Fibroblast of skin of back (primary cell): ENCODE results near the gene SLC39A1.
A peak's percentile ranks its signal among the peaks of the same experiment; 100 is the strongest.
"Not testable (repeated sequence)": the region's sequence is repeated elsewhere in the genome, so short reads cannot be mapped to it uniquely, and the experiment has no call there.

Experiments
- DNase-seq: peaks from one replicate; pipeline ENCODE4 v3.0.0-alpha.2; 2013

SLC39A1 gene

DNA sequence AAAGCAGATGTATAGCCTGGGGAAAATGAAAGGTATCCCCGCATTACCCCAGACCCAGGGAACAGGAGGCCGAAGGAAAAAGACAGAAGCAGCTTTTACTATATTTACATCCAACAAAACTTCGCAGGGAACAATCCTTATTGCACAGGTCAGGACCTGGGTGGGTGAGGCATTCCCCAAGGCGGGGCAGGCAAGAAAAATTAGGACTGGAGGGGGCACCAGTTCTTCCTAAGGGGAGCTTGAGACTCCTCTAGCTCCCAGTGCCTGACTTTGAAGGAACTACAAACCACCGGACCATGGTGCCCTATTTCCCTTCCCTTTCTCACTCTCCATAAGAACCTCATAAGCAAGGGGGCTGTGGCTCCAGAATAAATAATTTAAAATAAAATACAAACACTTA, 33.9 kb downstream of the SLC39A1 start:
- DNase-seq, result no peak

DNA sequence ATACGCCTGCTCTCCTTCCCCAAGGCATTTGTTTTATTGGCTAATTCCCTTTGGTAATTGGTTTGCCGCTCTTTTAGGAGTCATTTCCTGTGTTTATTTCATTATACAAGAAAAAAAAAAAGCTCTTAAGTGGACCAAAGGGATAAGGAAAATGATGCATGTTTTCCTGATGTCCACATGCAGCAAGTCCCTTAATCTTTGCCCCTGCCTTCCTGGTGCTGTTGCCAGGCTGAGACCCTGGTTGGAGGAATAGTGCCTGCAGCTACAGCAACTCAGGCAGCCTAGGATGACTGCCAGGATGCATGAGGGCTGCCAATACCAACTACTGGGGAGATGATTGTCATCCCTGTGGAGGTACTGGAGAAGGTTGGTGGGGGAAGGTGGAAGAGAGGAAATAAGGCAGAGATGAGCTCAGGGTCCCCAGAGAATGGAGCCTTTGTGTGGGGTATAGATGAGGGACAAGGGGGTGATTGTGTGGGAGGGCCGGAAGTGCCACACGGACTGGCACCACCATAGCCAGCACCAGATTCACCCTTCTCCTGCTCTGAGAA, 34.5 kb downstream of the SLC39A1 start:
- DNase-seq, result no peak

DNA sequence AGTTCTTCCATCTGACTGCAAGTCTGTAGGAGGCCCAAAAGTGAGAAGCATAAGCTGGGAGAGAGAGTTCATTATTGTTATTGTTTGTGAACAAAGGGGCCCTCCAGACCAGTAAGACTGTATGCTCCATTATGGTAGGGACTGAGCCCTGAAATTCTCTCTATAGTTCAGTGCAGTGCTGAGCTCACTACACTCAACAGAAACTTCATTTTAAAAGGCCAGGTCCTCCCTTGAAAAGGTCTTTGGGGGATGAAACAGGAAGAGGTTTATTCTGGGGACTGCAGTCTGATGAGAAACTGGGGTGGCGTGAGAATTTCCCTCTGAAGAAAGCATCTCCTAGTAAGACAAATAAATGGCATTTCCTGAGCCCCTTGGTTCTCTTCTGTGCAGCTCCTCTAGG, 35.1 kb downstream of the SLC39A1 start:
- no peak for DNase-seq

DNA sequence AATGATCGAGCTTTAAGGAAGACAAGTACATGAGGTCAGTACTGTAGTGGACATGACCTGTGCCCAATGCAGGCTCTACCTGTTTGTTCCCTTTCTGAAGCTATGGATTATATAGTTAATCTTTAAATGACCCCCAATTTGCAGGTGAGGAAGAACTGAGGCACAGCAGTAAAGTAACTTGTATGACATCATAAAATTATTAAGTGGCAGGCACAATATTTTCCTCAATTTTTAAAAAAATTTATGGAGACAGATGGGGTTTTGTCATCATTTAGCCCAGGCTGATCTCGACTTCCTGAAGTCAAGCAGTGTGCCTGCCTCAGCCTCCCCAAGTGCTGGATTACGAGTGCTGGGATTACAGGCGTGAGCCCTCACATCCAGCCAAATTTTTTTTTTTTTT, 36.9 kb downstream of the SLC39A1 start:
- DNase-seq, result no peak

DNA sequence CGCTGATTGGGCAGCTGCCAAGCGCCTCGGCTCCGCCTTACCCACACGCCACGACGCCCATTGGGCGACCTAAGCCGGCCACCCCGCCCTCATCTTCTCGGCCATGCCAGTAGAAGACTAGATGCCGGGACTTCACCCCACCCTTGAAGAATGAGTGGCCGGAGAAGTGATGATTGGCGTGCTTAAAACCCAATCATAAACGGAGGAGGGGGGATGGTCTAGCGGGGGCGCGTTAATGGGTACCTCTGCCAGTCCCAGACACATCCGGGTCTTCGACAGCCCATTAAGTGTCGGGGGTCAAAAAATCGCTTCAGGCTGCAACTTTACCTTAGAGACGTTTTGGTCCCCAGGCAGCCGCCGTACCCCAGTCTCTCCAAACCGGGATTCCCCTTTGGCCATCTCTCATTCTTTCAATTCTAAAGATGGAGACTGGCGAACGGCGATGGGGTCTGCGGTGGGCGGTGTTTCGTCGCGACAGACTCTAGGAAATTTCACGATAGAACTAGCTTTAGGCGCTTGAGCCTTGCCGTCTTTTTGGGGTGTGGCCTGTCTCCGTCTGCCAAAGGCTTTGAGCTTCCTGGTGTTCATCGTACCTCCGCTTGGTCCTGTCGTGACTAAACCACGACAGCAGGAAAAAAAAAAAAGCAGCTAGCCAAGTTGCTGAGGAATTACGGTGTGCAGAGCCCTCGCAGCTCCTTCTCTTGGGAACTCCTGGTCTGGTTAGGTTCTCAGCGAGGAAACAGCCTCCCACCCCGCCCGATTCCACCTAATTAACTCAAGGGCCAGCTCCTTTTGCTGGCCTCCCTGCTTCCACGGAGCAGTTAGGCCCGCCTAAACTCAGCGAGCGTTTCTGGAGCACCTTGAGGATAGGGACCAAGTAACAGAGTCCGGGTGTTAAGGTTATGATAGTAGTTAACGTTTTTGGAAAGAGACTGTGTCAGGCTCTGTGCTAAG, 40.1 kb downstream of the SLC39A1 start, which contains the start of gene GATAD2B:
GATAD2B (minus strand) TSS at position 1 of the 954 bp plus-strand sequence. CDS start 94,625 bp downstream, outside the sequence.
- peak; percentile 100 for DNase-seq

DNA sequence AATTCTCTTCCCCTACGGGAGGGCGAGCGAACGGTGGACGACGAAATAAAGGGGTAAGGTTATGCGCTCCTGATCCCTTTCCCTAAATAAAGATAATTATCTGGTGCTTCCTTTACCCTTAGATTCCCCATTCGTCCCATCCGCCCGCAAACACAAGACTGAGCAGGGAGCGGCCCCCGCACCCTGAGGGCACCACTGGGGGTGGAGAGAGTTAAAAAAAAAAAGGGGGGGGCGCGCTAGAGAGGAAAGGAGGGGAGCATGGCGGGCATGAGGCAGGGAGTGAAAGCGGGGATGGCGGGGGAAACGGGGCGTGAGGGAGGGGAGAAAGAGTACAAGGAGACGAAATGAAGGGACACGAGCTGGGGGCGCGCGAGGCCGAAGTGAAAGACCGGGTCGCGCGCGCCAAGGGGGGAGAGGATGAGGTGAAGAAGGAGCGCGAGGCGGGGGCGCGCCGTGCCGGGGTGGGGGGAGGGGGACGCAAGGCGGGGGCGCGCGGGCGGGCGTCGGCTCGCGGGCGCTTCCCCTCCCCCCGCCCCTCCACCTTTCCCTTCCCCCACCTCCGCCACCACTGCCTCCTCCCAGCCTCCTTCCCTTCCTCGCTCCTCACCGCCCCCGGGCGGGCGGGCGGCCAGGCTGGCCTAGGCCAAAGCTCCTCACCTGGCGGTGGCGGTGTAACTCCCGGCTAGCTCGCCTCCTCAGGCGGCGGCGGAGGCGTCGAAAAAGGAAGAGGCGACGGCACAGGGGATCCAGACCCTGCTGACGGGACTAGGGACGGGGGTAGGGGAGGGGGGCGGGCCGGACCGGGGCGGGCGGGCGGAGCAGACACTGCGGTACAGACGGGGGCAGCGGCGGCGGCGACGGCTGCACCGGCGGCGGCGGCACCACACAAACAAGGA, 41.0 kb downstream of the SLC39A1 start:
- DNase-seq, result peak; percentile 22

DNA sequence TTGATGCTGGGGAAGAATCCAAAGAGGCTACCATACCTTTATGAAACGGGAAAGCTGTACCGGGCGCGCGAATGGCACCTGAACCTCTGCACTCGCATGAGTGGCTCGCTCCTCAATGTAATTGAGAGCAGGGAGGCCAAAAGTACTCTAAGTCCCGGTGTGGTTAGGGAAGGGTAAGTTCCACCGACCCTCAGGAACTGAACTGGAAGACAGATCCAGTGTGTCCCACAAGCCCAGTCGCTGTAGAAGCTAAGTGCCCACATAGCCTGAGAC, 41.6 kb downstream of the SLC39A1 start:
- DNase-seq, result no peak

DNA sequence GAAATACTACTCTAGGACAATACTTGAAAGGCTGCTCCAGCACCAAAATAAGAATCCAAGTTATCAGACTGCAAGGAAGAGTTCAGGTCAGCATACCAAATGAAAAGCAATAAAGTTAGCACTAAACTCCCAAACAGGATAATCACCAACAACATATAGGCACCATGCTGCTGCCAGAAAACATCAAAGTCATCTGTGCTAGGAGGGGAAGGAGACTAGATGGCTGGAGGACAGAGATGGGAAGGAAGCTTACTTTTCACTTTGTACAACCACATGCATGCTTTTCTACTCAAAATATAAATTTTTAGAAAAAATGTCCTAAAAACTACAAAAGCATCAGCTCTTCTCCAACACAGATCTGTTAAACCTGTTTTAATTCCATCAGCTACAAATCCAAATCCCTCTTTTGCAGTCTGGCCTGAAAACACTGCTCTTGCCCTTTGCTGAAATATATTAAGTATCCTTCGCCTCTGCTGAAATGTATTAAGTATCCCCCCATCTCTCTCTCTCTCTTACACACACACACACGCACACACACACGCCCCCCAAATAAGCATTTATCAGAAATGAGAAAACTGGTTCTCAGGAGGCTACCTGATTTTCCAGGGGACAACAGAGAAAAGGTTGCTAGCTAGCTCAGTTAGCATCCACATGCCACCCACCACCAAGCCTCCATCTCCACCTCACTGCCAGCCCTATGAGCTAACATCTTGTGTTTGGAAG, 42.1 kb downstream of the SLC39A1 start:
- no peak for DNase-seq

DNA sequence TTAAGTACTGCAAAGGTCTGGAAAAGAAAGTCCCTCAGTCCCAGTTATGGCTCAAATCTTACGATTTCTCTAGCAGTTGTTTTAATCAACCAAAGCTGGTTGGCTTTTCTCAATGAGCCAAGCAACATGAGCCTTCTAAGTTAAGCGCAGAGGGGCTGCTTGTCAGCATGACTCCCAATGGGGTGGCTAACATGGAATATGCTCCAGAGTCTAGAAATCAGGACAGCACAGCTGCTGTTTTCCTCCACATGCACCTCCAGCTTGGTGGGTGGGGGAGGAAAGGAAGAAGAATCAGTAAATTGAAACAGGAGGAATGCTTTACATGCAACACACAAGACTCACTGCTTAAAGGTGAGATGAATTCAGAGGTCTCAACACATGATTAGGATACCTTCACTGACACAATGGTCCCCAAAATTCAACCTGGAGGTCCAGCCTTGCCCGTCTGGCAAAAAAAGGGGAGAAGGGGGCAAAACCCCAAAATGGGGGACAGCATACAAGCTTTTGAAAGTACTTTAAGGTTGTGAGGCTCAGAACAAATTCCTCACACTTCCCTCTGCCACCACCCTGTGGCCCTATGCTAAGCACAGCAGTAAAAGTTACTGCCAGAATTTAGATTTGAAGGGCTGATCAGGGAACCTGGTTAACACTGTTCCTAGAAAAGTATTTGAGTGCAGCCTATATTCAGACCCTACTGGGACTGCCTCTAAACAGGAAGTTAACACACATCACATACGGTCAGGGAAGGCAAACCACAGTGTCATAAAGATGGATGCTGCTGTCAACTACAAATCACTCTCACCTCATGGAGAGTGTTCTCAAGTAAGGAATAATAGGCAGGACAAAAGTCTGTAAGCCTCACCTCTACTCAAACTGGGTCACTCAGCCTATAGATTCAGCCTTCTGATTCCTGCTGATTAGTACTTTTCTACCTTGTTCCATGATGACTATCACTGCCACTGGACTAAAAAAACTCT, 43.2 kb downstream of the SLC39A1 start:
- no peak for DNase-seq

DNA sequence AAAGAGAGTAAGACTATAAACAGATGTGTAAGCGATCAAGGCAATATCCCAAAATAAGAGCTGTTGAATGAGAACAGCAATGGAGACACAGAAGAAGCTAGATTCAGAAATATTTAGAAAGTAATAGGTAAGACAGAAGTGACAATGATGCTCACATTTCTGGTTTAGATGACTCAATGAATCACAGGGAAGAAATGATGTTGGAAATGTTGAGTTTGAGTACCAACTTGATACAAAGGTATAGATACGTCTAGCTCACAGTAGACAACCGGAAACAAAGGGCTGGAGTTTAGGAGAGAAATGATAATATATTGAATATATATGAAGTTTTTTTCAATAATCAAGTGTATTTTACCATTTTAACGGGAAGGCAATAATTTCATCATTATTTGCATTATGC, 47.0 kb downstream of the SLC39A1 start:
- DNase-seq, result no peak

DNA sequence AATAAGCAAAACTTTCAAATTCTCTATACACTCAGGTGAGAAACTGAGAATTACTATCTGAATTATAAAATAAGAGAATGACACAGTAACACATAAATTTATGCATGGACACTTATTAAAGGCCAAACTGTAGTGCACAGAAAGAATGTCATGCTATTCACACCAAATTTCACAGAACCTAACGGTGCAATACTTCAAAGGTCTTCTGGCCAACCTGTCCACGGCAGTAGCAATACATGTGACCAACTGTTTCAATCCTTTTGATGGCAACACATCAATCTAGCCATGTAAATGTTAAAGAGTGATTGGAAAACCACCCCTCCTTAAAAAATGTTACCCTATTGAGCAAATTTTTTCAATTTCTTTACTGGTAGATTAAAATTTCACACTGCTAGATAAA, 51.0 kb downstream of the SLC39A1 start:
- no peak for DNase-seq

DNA sequence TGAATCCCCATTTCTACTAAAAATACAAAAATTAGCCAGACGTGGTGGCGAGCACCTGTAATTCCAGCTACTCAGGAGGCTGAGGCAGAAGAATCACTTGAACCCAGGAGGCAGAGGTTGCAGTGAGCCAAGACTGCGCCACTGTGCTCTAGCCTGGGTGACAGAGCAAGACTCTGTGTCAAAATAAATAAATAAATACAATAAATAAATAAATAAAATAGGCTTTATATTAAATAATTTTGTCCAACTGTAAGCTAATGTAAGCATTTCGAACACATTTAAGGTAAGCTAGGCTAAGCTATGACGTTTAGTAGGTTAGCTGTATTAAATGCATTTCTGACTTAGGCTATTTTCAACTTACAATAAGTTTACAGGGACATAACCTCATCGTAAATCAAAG, 52.8 kb downstream of the SLC39A1 start:
- not testable (repeated sequence) for DNase-seq
